ENCODE measurements around the gene ALG6. TPM values are rescaled to one million over a fixed set of nuclear protein-coding genes. Genes with fewer than 3 reads are reported as not detected.

Gene ALG6
- total and polyA plus RNA-seq, 2 of the 13 experiments (the other 11 are each of a cell fraction or from before 2014, with no cell fraction given), result 6.8 to 8.1 TPM

- TF ChIP-seq HNF1B (CRISPR knock-in tag; IDR thresholded peaks at IDR 0.05) (peak; percentile 10; the same call in 1 of the 2 replicates), HDAC2 (CRISPR knock-in tag; IDR thresholded peaks at IDR 0.05) (0 out of 2 replicates have a peak, but pooled peaks have one; percentile 24), MED13 (CRISPR knock-in tag; IDR thresholded peaks at IDR 0.05) (0 out of 2 replicates have a peak, but pooled peaks have one; percentile 13), ARNT (IDR thresholded peaks at IDR 0.05) (no peak), ZNF709 (CRISPR knock-in tag; IDR thresholded peaks at IDR 0.05) (no peak), ZNF367 (CRISPR knock-in tag; IDR thresholded peaks at IDR 0.05; ENCODE audit: borderline replicate concordance) (no peak), SALL2 (CRISPR knock-in tag; IDR thresholded peaks at IDR 0.05) (no peak)
Observed at GRCh38 chr1:63366908-63367214, 566 bp upstream of the ALG6 start (continued).

DNA sequence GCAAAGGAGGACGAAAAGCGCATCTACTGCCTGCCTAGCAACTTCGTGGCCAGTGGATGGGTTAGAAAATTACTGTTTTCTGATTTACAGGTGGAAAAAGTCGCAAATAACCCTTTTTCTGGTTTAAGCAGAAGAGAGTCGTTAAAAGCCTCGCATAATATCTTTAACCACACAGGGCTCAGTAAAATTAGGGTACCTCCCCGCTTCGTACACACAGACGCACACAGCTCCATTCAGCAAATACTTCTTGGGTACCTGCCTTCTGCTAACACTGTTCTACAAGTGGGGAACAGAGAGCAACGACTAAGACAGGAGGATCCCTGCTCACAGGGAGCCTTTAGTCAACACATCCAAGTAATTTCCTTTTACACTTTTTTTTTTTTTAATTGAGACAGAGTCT lies 704 bp downstream of the ALG6 start:
- no peaks in the 10 kb centered on the region for H3K79me2 ChIP-seq (ENCODE audit: insufficient read depth, low read length)
- ChIA-PET CTCF (ENCODE audit: low intra/inter-chr PET ratio, low total read pairs) (interaction anchor here (1.3 kb wide), 1 partner anchor 73 kb away, joined by 6 read pairs; no protein-coding TSS in a partner anchor), POLR2A (no interaction called here)
- H3K27ac ChIP-seq (ENCODE audit: extremely low read length, insufficient read depth, low read length), result peak overlapping the region; percentile 73
- ATAC-seq (peak; percentile 27), DNase-seq (ENCODE audit: low spot score) (peak; percentile 4), FAIRE-seq (no peak)
- intact Hi-C loops (cut with micrococcal nuclease; ENCODE audit: unreplicated experiment), result no loop called here
- H3K4me2 ChIP-seq (ENCODE audit: low read depth, low read length), result peak overlapping the region; percentile 88
- TF ChIP-seq, protein P1, sequence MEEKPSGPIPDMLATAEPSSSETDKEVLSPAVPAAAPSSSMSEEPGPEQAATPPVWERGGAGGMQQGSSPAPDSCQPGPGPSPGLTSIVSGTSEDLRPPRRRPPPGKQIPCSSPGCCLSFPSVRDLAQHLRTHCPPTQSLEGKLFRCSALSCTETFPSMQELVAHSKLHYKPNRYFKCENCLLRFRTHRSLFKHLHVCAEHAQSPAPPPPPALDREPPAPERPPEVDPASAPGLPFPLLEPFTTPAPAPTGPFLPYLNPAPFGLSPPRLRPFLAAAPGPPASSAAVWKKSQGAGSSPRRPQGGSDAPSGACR (CRISPR knock-in tag; IDR thresholded peaks at IDR 0.05), result 0 out of 2 replicates have a peak, but pooled peaks have one; percentile 14
- TF ChIP-seq ZSCAN31 (CRISPR knock-in tag; IDR thresholded peaks at IDR 0.05; ENCODE audit: low read depth), result no peak
- H2AFZ ChIP-seq (ENCODE audit: low read length), result peak overlapping the region; percentile 93
- peak overlapping the region; percentile 80 for H3K9ac ChIP-seq (ENCODE audit: insufficient read depth, low read depth, low read length)
- no peaks in the 10 kb centered on the region for H4K20me1 ChIP-seq (ENCODE audit: insufficient read depth, low read length)
- H3K27me3 ChIP-seq (ENCODE audit: control insufficient read depth in 1 of 2, insufficient read depth in 2 of 2, low read length in 2 of 2), result no peaks in the 10 kb centered on the region
- TSS peak; percentile 83 for BruUV-seq (replicated peaks)
- in situ Hi-C loops (cut with HindIII; ENCODE audit: extremely low pct_ligation_motif_present, low pct_unique_long_range_greater_than_20kb), result no loop called here
- H3K4me3 ChIP-seq (replicated peaks in 1 of 3; ENCODE audit: insufficient read depth in 1 of 3, low read depth in 2 of 3, low read length in 3 of 3), result peak overlapping the region; percentile 79 to 91 (median 82)
- no peaks in the 10 kb centered on the region for H3K9me3 ChIP-seq (ENCODE audit: low read length)
- peaks cover 15% of the 10 kb centered on the region; the same call in 1 of the 2 replicates for H3K4me1 ChIP-seq (ENCODE audit: insufficient read depth, low read length)
- 4% methylated on average over 10 of the region's 10 CpGs for WGBS (ENCODE audit: low lambda C conversion rate)
- H3K36me3 ChIP-seq (replicated peaks in 1 of 2; ENCODE audit: control insufficient read depth in 1 of 2, insufficient read depth in 2 of 2, low read length in 2 of 2), result no peaks in the 10 kb centered on the region
